IPS-NIHi7 (cell line): ENCODE data around the gene CHD5.
A peak's percentile ranks its signal among the peaks of the same experiment; 100 is the strongest.

Experiments used
- DNase-seq: peaks from one replicate; pipeline ENCODE4 v3.0.0; 2012; ENCODE audit warnings: mixed read lengths; ENCODE audit errors: extremely low spot score

CHD5 gene

GRCh38 chr1:6113116-6113515, 67.0 kb downstream of the CHD5 start:
- no peak for DNase-seq

- no peak for DNase-seq
These were observed 67.5 kb downstream of the CHD5 start for GRCh38 chr1:6112690-6113005.

- no peak for DNase-seq
These were observed 68.0 kb downstream of the CHD5 start for GRCh38 chr1:6111991-6112689.

GRCh38 chr1:6111571-6111970, 68.5 kb downstream of the CHD5 start:
- DNase-seq = no peak

GRCh38 chr1:6110326-6110725, 69.8 kb downstream of the CHD5 start:
- no peak for DNase-seq

- DNase-seq = peak; percentile 63
These were observed 70.4 kb downstream of the CHD5 start for GRCh38 chr1:6109688-6110087.

- DNase-seq = peak; percentile 80
These were observed 71.0 kb downstream of the CHD5 start for GRCh38 chr1:6108937-6109614.

GRCh38 chr1:6108476-6108875, 71.6 kb downstream of the CHD5 start:
- no peak for DNase-seq

- DNase-seq = no peak
These were observed 72.4 kb downstream of the CHD5 start for GRCh38 chr1:6107409-6108356.

GRCh38 chr1:6106977-6107376, 73.1 kb downstream of the CHD5 start:
- DNase-seq = no peak

- DNase-seq = no peak
These were observed 73.8 kb downstream of the CHD5 start for GRCh38 chr1:6106321-6106731.

- DNase-seq = no peak
These were observed 74.4 kb downstream of the CHD5 start for GRCh38 chr1:6105763-6106162.

GRCh38 chr1:6105218-6105679, 74.9 kb downstream of the CHD5 start:
- DNase-seq = no peak

- DNase-seq = no peak
These were observed 75.5 kb downstream of the CHD5 start for GRCh38 chr1:6104631-6105030.

GRCh38 chr1:6103854-6104530, 76.1 kb downstream of the CHD5 start:
- no peak for DNase-seq

- DNase-seq = no peak
These were observed 76.8 kb downstream of the CHD5 start for GRCh38 chr1:6103111-6103853.

GRCh38 chr1:6102532-6102845, 77.6 kb downstream of the CHD5 start:
- no peak for DNase-seq

- no peak for DNase-seq
These were observed 78.1 kb downstream of the CHD5 start for GRCh38 chr1:6101826-6102531.

GRCh38 chr1:6100861-6101783, 79.0 kb downstream of the CHD5 start:
- DNase-seq = no peak
